NCI-H748 (cell line): ENCODE results near the gene UCHL3.
A peak's percentile ranks its signal among the peaks of the same experiment; 100 is the strongest.

ENCODE experiments used
- DNase-seq: peaks from one replicate; lab custom pipeline; 2025; ENCODE audit not compliant: unreplicated experiment; lab: John Stamatoyannopoulos, UW

Gene UCHL3

DNA sequence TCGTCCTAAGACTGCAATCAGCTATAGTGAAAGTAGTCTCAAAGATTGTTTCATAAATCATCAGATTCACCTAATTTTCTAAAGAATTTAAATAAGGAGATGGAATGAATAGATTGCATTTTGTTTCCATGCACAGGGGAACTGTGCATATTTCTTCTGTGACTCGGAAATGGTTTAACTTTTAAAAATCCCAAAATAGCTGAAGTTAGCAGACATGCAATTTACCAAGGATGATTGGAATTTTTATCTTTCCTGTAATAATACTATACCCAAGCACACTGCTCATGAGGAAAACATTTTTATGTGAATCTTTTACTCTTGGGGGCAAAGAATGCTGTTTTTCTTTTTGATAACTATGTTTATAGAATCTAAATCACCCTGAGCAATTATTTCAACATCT lies 71.6 kb downstream of the UCHL3 start:
- DNase-seq: no peak

DNA sequence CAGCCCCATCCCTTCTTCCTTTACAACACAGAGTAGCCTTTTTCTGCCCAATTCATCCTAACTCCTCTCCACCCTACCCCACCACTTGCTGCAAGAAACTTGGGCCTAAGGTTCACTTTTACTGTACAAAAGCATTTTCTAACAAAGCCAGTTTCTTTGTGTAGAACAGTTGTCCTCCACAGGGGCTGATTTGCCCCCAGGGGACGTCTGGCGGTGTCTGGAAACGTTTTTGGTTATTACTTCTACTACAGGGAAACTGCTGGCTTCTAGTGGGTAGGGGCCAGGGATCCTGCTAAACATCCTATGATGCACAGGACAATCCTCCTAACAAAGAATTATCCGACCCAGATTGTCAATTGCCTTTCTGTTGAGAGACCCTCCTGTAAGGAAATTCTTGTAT lies 79.2 kb downstream of the UCHL3 start:
- no peak for DNase-seq

DNA sequence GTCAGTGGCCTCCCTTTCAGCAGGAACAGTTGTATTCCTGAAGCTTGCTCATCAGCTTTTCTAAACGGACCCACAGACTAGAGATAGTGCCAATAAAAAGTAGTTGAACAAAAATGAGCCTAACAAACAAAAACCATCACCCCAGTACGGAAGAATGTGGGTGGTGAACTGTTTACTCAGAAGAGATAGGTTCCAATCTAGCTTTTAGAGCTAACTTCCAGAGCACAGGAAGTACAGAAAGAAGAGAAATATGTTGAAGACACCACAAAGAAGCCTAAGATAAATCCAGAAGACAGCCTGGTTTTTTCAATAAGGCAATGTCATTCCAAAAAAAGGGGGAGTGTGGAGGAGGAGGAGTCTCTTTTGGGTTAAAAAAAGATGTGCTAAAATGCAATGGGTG lies 83.7 kb downstream of the UCHL3 start:
- DNase-seq: no peak

DNA sequence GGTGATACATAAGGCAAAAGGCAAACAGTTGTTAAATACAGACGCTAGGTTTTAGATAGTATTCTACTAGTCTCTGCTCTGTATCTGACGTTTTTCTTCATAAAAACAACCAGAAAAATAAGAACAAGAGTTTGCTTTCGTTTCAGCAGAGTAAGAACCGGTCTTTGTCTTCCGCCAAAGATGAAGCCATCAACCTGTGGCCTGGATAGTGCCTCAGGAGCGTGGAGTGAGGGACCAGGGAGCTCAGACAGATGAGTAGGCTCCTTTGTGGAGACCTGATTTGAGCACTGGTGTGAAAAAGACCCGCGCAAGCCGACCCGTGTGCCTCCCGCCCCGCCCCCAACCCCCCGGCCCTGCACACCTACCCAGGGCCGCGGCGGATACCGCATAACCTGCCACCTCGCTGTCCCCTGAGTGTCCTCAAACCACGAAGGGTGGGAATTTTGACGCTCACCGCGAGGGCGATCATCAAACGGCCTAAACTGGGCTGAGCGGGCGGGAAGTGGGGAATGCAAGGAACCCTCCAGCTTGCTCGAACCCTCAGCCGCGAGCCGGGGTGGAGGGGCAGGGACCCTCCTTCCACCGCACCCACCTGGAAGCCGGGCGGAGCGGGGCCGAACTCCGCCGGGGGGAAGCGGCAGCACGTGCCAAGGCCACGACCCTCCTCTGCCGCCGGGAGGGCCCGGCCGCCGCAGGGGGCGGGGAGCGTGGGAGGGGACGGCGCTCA lies 85.7 kb downstream of the UCHL3 start:
- no peak for DNase-seq

DNA sequence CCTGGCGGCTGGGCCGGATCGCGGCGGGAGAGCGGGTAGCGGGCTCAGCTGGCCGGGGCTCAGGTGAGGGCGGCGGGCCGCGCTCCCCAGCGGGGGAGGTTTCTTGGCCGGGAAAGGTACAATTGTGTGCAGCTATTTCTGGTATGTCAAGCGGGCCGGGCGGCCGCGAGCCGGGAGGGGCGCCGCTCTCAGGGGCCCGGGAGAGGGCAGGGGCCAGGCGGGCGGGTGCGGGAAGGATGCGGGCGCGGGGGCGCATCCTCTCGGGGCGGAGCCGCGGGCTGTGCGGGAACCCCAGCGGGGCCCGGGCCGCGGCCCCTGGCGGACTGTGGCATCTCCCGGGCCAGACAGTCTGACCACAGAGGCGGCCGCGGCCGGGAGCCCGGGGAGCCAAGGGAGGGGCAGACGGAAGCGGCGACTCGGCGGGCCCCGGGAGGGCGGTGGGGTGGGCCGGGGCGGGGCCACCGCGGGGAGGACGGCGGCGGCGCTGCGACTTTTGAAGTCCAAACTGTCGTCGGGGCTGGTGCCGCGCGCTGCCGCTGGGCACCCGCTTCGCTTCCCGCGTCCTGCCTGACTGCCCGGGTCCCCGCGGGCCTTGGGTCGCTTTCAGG lies 86.3 kb downstream of the UCHL3 start, which contains the start of gene LMO7:
Gene LMO7 (plus strand): TSS at position 503 of the 608 bp plus-strand sequence. CDS start 328 bp downstream, outside the sequence.
- DNase-seq: peak; percentile 74

DNA sequence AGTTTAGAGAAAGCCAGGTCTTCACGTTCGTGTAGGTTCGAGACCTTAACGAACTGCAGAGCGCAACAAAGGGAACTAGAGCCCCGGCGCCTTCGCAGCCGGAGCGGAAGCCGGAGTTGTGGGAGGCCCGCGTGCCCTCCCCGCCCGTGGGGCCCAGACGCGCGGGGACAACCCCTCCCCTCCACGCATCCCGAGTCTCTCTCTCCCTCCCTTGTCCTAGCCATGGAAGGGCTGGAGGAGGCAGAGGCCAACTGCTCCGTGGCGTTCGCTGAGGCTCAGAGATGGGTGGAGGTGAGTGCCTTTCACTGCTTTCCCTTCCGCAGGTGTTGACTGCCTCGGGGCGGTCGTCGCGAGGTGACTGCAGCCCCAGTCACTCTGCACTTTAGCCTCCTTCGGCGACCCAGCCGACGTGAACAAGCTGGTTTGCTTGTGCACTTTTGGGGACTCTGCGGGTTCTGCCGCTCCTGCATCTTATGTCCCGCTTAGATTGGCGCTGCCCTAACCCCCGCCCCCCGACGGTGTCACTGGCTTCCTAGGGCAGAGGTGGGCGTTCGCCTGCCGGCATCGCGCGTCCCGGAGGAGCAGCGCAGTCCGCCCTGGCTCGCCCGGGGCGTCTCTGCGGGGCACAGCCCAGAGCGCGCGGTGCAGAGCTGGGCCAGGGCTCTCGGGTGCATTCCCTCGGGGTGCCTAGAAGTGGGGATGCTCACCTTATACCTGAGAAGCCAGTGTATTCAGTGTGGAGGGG lies 87.0 kb downstream of the UCHL3 start:
- peak; percentile 75 for DNase-seq

DNA sequence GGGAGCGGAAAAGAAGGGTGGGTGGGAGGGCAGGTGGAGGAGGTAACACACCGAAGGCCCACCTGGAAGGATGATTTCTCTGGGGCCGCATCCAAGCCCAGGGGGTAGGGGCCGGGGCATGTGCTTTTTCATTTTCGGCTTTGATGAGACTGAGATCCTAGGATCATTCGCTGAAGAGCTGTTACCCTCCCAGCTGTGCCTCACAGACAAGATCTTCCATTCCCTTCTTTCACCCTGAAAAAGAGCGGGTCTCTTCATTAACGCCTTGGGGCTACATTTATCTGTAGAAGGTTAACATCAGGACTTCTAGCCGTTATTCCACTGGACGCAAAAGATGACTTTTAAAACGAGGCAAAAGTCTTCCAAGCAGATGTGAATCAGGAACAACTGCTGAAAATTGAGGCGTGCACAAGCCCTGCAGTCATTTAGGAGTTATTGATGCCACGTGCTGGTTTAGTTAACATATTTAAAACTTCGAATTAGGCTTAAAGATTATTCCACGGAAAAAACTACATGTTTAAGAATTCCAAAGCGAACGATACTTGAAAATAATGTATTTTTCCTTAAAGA lies 87.7 kb downstream of the UCHL3 start:
- peak; percentile 34 for DNase-seq

DNA sequence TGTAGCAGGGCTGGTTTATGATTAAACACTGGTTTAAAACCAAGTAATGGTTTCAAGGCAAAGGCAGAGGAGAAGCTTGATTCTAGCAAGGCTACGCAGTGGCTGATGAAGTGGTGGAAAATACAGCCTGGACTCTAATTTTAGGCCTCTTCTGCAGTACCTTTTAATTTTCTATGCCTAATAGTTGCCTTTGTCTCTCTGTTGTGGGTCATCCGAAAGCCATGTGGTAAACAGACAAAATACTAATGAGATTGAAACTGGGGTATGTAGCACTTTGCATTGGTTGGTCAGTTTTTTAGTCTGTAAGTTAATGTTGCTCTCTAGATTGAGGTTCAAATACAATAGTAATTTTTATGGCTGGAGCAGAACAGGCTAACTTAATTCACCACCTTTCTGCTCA lies 89.9 kb downstream of the UCHL3 start:
- DNase-seq: no peak

DNA sequence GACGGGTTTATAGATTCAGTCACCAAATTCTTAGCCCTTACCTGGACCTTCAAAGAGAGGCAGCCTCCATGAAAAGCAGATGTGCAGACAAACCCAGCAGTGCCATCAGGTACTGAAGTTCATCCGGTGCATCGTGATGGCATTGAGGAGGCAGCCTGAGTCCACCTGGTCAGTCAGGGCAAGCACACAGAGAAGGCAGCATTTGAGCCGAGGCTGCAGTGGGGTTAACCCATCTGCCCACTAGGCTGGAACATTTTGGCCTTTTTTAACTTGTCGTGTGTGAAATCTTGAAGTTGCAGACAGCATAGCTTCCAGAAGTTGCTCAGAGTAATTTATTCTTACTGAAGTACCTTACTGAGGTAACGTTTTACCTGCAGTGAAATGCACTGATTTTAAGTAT lies 91.4 kb downstream of the UCHL3 start:
- DNase-seq: no peak

DNA sequence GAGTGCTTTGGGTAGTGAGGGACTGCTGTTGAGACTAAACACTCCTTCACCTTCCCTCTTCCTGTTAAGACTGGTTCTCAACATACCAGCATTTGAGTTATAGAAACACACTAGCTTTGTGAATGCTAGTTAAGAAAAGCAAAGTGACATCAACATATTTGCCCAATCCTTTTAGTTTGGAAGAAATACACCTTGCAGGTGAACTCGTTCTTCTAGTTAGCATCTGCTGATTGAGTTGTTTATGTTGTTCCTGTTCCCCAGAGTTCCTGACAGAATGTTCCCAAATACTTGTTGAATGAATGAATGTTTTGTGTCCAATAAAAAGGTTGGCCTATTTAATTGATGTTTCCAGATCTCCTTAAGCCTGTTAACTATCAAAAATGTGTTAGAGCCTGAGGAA lies 93.6 kb downstream of the UCHL3 start:
- no peak for DNase-seq

DNA sequence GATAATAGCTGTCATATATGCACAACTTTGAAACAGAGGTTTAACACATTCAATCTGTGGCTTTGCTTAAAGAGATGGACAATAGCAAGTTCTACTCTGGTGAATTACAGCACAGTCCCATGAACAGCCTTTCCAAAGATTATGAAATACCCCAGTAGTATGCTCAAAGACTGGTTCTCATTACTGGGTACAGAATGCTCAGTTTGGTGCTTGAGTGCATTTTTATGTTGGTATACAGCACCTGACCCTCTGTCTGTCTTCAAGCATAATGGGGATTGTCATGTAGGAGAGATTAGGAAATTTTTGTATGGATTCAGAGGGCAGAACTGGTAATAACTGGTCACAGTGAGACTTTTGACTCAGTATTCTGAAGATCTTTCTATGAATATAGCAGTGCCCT lies 94.1 kb downstream of the UCHL3 start:
- no peak for DNase-seq

DNA sequence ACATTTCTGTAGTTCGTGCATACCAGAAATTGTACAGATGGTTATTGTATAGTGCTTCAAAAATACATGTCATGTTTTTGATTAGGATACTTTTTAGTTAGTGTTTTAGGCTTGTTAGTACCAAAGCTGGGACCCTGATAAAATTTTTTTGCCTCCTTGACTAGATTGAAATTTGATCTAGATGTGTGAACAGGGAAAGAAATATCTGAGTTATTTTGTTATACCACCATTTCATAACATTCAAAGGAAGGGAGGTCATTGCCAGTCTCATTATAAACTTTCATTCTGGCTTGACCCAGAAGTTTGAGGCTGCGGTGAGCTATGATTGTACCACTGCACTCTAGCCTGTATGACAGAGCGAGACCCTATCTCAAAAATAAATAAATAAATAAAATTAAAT lies 95.5 kb downstream of the UCHL3 start:
- DNase-seq: no peak

DNA sequence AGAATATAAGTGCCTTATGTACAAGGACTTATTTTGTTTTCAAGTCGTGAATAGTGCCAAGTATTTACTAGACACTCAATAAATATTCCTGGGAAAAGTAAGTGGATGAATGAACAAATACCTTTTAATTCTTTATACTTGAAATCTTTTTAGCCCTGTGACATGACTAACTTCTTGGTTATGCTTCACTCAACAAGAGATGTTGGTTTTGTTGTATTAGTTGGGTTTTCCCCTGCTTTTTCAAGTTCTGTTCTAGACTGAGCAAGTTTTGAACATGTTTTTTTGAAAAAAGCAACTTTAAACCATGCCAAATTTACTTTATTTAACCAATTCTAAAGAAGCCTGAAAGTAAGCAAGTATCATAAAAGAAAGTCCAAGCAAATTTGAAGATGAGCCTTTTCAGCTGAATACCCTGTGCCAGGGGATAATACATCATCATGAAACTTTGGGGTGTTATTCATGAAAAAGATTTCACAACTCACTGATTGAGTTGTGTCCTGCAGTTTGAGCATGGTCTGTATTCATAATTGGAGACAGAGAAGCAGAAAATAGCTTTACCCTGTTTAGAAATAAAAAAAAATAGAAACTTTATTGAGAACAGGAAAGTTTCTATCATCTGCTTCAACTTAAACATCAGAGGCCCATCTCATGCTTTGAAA lies 97.7 kb downstream of the UCHL3 start:
- DNase-seq: no peak

DNA sequence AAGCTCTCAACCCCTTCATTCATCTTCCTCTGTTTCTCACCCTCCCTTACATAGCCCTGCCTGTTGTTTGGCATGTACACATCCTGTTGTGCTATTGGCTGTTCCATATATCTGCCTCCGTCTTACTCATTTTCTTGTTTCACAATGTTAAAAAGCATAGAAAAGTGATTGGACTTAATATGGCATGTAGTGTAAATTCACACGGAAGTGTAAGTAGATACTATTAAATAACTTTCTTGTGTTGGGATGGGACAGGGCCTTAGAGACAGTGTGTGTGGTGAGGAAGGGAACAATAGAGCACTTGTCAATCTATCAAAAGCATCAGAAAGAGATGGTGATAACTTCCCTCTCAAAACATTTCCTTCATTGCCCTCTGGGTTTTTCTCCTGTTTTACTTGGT lies 98.9 kb downstream of the UCHL3 start:
- DNase-seq: no peak

DNA sequence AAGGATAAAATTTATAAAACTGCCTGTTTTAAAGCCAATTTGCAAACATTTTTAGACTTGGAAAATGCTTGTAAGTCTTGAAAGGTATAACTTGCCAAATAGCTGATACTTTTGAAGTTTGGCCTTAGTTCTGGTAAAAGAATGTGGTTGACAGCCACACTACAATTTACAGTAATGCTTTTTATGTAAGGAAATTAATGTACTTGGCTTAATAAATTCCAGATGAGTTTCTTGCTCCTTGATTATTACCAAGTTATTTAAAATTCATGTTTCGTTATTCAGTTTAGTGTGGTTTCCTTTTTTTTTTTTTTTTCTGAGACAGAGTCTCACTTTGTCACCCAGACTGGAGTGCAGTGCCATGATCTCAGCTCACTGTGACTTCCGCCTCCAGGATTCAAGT lies 101.4 kb downstream of the UCHL3 start:
- no peak for DNase-seq

DNA sequence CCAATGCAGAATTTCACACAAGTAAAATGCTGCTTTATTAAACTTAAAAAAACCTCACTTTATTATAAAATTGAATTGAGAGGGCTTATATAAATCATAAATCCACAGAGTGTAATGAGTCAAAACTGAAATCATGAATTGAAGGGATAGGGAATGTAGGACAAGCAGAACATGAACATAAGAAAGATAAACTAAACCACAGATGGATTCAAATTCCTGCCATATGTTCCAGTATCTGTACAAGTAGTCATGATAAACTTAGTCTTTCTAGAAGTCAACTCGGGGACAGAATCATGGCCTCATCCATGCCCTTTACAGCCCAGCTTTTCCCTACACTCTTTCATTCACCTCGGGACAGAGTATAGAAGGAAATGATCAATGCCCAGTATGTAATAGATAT lies 103.1 kb downstream of the UCHL3 start:
- no peak for DNase-seq
